ENCODE data around the gene DGCR6. TPM values are rescaled to one million over a fixed set of nuclear protein-coding genes. Genes with fewer than 3 reads are reported as not detected.
A peak's percentile ranks its signal among the peaks of the same experiment; 100 is the strongest.
"Not testable (repeated sequence)": the region's sequence is repeated elsewhere in the genome, so short reads cannot be mapped to it uniquely, and the experiment has no call there.

The DGCR6 gene
- total and polyA plus RNA-seq, 2 donors from 2014 or later, result 1.7 to 3.7 TPM

DNA sequence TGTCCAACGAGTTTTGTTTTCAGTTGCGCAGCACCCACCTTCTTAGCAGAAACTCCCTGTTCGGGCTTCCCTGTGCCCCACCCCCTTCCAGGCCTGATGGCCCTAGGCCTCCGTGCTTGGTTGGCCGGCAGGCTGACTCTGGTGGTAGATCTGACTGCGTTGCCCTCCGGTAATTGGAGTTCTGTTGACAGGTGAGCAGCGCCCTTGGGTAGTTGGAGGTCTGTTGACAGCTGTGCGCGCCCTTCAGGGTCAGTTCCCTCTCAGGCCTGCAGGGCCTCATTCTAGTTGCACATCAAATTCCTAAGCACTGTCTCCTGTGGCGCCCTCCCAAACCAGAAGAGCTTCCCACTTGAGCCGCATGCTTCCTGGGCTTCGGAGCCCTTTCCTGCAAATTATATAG is 776 bp downstream of the DGCR6 start:
- H3K27me3 ChIP-seq (ENCODE audit: control insufficient read depth, insufficient read depth, low read length), result no peaks in the 10 kb centered on the region
- no peaks in the 10 kb centered on the region for H3K36me3 ChIP-seq (ENCODE audit: control insufficient read depth in 2 of 3, insufficient read depth in 3 of 3, low read length in 3 of 3)
- H3K9me3 ChIP-seq (ENCODE audit: control insufficient read depth in 2 of 3, insufficient read depth in 1 of 3, low read length in 3 of 3), result no peaks in the 10 kb centered on the region
- no peak overlapping the region for H3K27ac ChIP-seq (ENCODE audit: low read depth in 2 of 2, low read length in 2 of 2)
- no peak for FAIRE-seq
- H3K9ac ChIP-seq (ENCODE audit: low read length in 3 of 3), result no peak overlapping the region
- H3K4me1 ChIP-seq (ENCODE audit: control insufficient read depth in 2 of 3, insufficient read depth in 2 of 3, low read depth in 1 of 3, low read length in 3 of 3), result no peaks in the 10 kb centered on the region
- no peak overlapping the region for H3K4me3 ChIP-seq (ENCODE audit: low read length in 3 of 3)
- intact Hi-C loops (cut with DNase I), result no loop called here
- no peak for DNase-seq
- TF ChIP-seq CTCF (IDR thresholded peaks at IDR 0.05; ENCODE audit: borderline replicate concordance, extremely low read depth, insufficient read depth), result no peak

DNA sequence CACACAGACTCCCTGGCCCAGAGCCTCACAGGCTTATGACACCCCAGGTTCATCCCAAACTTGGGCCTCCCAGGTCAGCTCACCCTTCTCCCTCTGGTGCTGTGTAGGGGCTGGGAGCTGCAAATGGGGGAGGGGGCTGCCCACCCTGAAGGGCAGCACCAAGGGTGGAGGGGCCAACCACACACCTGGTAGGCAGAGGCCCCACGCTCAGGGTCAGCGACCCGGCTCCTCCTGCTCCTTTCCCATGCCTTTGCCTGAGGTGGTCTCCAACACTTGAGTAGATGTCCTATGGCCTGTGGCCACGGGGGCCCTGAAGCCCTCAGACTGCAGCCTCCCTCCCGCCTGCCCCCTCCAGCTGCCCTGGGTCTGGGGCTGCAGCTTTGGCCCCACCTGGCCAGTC is 3.4 kb downstream of the DGCR6 start:
- intact Hi-C loops (cut with DNase I), result no loop called here
- DNase-seq, result peak in 1 of 5 donors; percentile 23

DNA sequence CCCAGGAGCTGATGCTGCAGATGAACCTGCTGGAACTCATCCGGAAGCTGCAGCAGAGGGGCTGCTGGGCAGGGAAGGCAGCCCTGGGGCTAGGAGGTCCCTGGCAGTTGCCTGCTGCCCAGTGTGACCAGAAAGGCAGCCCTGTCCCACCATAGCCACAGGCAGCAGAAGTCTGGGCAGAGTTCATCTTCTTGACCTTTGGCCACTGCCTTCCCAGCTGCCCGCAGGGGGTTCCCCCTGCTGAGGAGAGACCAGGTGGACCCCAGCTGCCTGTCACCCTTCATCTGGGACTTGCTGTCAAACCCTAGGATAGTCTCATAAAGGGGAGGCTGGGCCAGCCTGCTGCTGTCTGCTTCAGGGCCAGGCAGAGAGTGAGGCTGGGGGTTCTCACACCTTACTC is 5.4 kb downstream of the DGCR6 start:
- FAIRE-seq, result not testable (repeated sequence)

More for the DNA sequence above, 3.4 kb downstream of the DGCR6 start:
- Histone ChIP-seq H3K27ac (ENCODE audit: low read depth in 2 of 2, low read length in 2 of 2) (no peak overlapping the region), H3K27me3 (ENCODE audit: control insufficient read depth, insufficient read depth, low read length) (no peaks in the 10 kb centered on the region), H3K36me3 (ENCODE audit: control insufficient read depth in 2 of 3, insufficient read depth in 3 of 3, low read length in 3 of 3) (no peaks in the 10 kb centered on the region), H3K9me3 (ENCODE audit: control insufficient read depth in 2 of 3, insufficient read depth in 1 of 3, low read length in 3 of 3) (no peaks in the 10 kb centered on the region), H3K4me1 (ENCODE audit: control insufficient read depth in 2 of 3, insufficient read depth in 2 of 3, low read depth in 1 of 3, low read length in 3 of 3) (no peaks in the 10 kb centered on the region), H3K9ac (ENCODE audit: low read length in 3 of 3) (no peak overlapping the region), H3K4me3 (ENCODE audit: low read length in 3 of 3) (no peak overlapping the region)
- no peak for TF ChIP-seq CTCF (IDR thresholded peaks at IDR 0.05; ENCODE audit: borderline replicate concordance, extremely low read depth, insufficient read depth)
- no peak for FAIRE-seq

DNA sequence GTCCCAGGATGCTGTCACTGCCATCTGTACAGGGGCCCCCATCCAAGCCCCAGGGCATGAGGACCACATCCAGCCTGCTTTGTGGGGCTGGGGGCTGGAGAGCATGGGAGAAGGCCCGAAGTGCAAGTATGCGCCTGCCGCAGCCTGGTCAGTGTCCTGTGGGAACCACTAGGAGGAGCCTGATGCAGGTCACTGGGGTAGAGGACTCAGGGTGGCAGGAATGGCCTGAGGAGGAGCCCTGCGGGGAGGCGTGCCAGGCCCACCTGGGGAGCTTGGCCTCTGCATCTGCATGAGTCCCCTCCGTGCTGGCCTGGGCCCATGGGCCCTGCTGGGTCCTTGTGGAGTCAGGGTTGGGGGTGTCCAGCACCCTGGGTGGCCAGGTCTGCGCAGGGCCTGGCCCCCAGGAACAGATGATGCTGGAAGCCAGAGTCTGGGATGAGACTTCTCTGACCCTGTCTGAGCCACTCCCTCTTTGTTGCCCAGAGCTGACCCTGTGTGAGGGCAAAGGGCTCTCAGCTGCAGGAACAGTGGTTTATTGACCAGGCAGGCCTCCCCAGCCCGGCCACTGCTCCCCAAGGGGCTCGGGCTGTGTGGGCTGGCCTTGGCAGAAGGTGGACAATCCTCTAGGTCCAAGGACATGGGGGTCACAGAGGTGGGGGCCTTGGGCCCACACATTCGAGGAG is 6.3 kb downstream of the DGCR6 start:
- DNase-seq; H3K9ac ChIP-seq (ENCODE audit: low read length in 3 of 3); H3K9me3 ChIP-seq (ENCODE audit: control insufficient read depth in 2 of 3, insufficient read depth in 1 of 3, low read length in 3 of 3); H3K4me3 ChIP-seq (ENCODE audit: low read length in 3 of 3); FAIRE-seq; H3K4me1 ChIP-seq (ENCODE audit: control insufficient read depth in 2 of 3, insufficient read depth in 2 of 3, low read depth in 1 of 3, low read length in 3 of 3); H3K27me3 ChIP-seq (ENCODE audit: control insufficient read depth, insufficient read depth, low read length); H3K27ac ChIP-seq (ENCODE audit: low read depth in 2 of 2, low read length in 2 of 2); H3K36me3 ChIP-seq (ENCODE audit: control insufficient read depth in 2 of 3, insufficient read depth in 3 of 3, low read length in 3 of 3); intact Hi-C loops (cut with DNase I): not testable (repeated sequence)

More for the DNA sequence above, 5.4 kb downstream of the DGCR6 start:
- H3K27ac ChIP-seq (ENCODE audit: low read depth in 2 of 2, low read length in 2 of 2); H3K9me3 ChIP-seq (ENCODE audit: control insufficient read depth in 2 of 3, insufficient read depth in 1 of 3, low read length in 3 of 3); H3K4me1 ChIP-seq (ENCODE audit: control insufficient read depth in 2 of 3, insufficient read depth in 2 of 3, low read depth in 1 of 3, low read length in 3 of 3); DNase-seq; H3K9ac ChIP-seq (ENCODE audit: low read length in 3 of 3); H3K27me3 ChIP-seq (ENCODE audit: control insufficient read depth, insufficient read depth, low read length); H3K4me3 ChIP-seq (ENCODE audit: low read length in 3 of 3); H3K36me3 ChIP-seq (ENCODE audit: control insufficient read depth in 2 of 3, insufficient read depth in 3 of 3, low read length in 3 of 3); intact Hi-C loops (cut with DNase I): not testable (repeated sequence)

DNA sequence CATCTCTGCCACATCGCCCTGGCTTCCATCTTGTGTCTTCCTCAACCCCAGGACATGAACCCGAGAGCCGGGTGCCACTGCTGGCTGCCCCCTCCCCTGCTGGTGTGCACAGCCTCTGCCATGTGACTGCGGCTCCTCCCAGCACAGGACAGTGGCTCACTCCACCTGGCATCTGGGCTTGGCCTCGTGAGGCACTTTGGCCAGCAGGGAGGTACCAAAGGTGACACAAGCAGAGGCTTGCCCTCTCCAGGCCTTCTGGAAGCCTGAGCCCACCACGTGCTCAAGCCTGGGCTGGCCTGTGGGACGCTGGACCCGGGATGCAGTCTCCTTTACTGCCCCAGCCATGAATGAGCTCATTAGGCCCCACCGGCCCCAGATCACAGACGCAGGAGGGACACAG is 8.4 kb downstream of the DGCR6 start:
- H3K27me3 ChIP-seq (ENCODE audit: control insufficient read depth, insufficient read depth, low read length); H3K27ac ChIP-seq (ENCODE audit: low read depth in 2 of 2, low read length in 2 of 2); H3K9ac ChIP-seq (ENCODE audit: low read length in 3 of 3); H3K4me1 ChIP-seq (ENCODE audit: control insufficient read depth in 2 of 3, insufficient read depth in 2 of 3, low read depth in 1 of 3, low read length in 3 of 3); FAIRE-seq; H3K36me3 ChIP-seq (ENCODE audit: control insufficient read depth in 2 of 3, insufficient read depth in 3 of 3, low read length in 3 of 3); intact Hi-C loops (cut with DNase I); H3K4me3 ChIP-seq (ENCODE audit: low read length in 3 of 3); H3K9me3 ChIP-seq (ENCODE audit: control insufficient read depth in 2 of 3, insufficient read depth in 1 of 3, low read length in 3 of 3); DNase-seq: not testable (repeated sequence)

DNA sequence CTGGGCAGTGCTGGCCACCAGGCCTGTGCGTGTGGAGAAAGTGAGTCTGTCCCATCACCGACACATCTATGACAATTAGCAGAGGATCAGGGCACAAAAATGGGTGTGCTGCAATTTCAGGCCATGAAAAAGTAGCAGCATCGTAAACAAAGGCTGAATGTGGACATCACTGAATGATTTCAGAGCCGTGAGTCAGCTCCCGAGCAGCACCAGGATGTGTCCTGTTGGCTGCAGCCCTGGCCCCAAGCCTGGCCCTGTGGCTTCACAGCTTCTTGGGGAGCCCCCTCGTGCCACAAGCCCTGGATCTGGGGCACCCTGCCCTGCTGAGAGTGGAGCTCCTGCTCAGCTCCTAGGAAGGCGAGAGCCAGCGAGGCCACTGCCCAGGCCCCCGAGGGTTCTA is 9.4 kb downstream of the DGCR6 start:
- H3K9me3 ChIP-seq (ENCODE audit: control insufficient read depth in 2 of 3, insufficient read depth in 1 of 3, low read length in 3 of 3); H3K36me3 ChIP-seq (ENCODE audit: control insufficient read depth in 2 of 3, insufficient read depth in 3 of 3, low read length in 3 of 3); intact Hi-C loops (cut with DNase I); DNase-seq; H3K27ac ChIP-seq (ENCODE audit: low read depth in 2 of 2, low read length in 2 of 2); FAIRE-seq; H3K9ac ChIP-seq (ENCODE audit: low read length in 3 of 3); H3K4me1 ChIP-seq (ENCODE audit: control insufficient read depth in 2 of 3, insufficient read depth in 2 of 3, low read depth in 1 of 3, low read length in 3 of 3); H3K4me3 ChIP-seq (ENCODE audit: low read length in 3 of 3); H3K27me3 ChIP-seq (ENCODE audit: control insufficient read depth, insufficient read depth, low read length): not testable (repeated sequence)

GRCh38 chr22:18917818-18918217 is 11.7 kb downstream of the DGCR6 start:
- FAIRE-seq; H3K9ac ChIP-seq (ENCODE audit: low read length in 3 of 3); H3K36me3 ChIP-seq (ENCODE audit: control insufficient read depth in 2 of 3, insufficient read depth in 3 of 3, low read length in 3 of 3); H3K27me3 ChIP-seq (ENCODE audit: control insufficient read depth, insufficient read depth, low read length); H3K9me3 ChIP-seq (ENCODE audit: control insufficient read depth in 2 of 3, insufficient read depth in 1 of 3, low read length in 3 of 3); intact Hi-C loops (cut with DNase I); H3K27ac ChIP-seq (ENCODE audit: low read depth in 2 of 2, low read length in 2 of 2); H3K4me3 ChIP-seq (ENCODE audit: low read length in 3 of 3); DNase-seq; H3K4me1 ChIP-seq (ENCODE audit: control insufficient read depth in 2 of 3, insufficient read depth in 2 of 3, low read depth in 1 of 3, low read length in 3 of 3): not testable (repeated sequence)

All from kidney (tissue), 14 donors.